Caco-2 (cell line): Measurements from ENCODE around the gene ECPAS. TPM values are rescaled to one million over a fixed set of nuclear protein-coding genes. Genes with fewer than 3 reads are reported as not detected.

Source experiments
- BruUV-seq: library from RNA; stranded (reverse); fragments of 400-500 nt; replicated peaks from 2 replicates; lab custom pipeline; 2021; lab: Mats Ljungman, UMichigan
- CTCF ChIA-PET: fragments of 300-600 bp; sonication (Branson Sonifier 250); formaldehyde crosslinking; loops from one replicate; lab custom pipeline; 2022; ENCODE audit warnings: antibody characterized with exemption; lab: Charles Lee
- POLR2A ChIA-PET: fragments of 300-600 bp; sonication (Branson Sonifier 250); formaldehyde crosslinking; loops from one replicate; lab custom pipeline; 2022; ENCODE audit warnings: antibody characterized with exemption; lab: Charles Lee
- DNase-seq, 2 experiments: peaks; one replicate each; pipeline versions ENCODE4 v3.0.0 to v3.0.0-alpha.2; 2020 to 2022
- H3K27me3 ChIP-seq: replicated peaks from 2 replicates; pipeline ENCODE4 v1.6.0; 2011; ENCODE audit warnings: low read length; ENCODE audit not compliant: control insufficient read depth, insufficient read depth
- H3K36me3 ChIP-seq: 2 replicates; pipeline ENCODE4 v1.5.1; 2011; ENCODE audit warnings: low read length; ENCODE audit not compliant: control insufficient read depth, insufficient read depth
- H3K4me1 ChIP-seq: fragments of 250-450 bp; sonication (Bioruptor Pico); 2 replicates; pipeline ENCODE4 v1.5.1; 2020; ENCODE audit warnings: mild to moderate bottlenecking
- H3K4me3 ChIP-seq: 2 replicates; pipeline ENCODE4 v1.5.1; 2011; ENCODE audit warnings: low read depth, mild to moderate bottlenecking, control low read depth, low read length
- H3K9me3 ChIP-seq: fragments of 250-450 bp; sonication (Bioruptor Pico); 2 replicates; pipeline ENCODE4 v1.5.1; 2020; ENCODE audit warnings: mild to moderate bottlenecking, moderate library complexity
- H3K27ac Mint-ChIP-seq: one replicate; pipeline ENCODE4 v1.8.0; 2022; ENCODE audit warnings: mixed read lengths; ENCODE audit not compliant: unreplicated experiment
- H3K27me3 Mint-ChIP-seq: one replicate; pipeline ENCODE4 v1.8.0; 2022; ENCODE audit warnings: mixed read lengths; ENCODE audit not compliant: insufficient read depth, unreplicated experiment
- H3K36me3 Mint-ChIP-seq: one replicate; pipeline ENCODE4 v1.8.0; 2022; ENCODE audit warnings: mild to moderate bottlenecking, mixed read lengths; ENCODE audit not compliant: insufficient read depth, unreplicated experiment
- H3K4me1 Mint-ChIP-seq: one replicate; pipeline ENCODE4 v1.8.0; 2022; ENCODE audit warnings: low read depth, mixed read lengths; ENCODE audit not compliant: unreplicated experiment
- H3K4me3 Mint-ChIP-seq: one replicate; pipeline ENCODE4 v1.8.0; 2022; ENCODE audit warnings: mild to moderate bottlenecking, moderate library complexity, mixed read lengths; ENCODE audit not compliant: unreplicated experiment
- H3K9me3 Mint-ChIP-seq: one replicate; pipeline ENCODE4 v1.8.0; 2022; ENCODE audit warnings: mixed read lengths; ENCODE audit not compliant: unreplicated experiment
- intact Hi-C: fragments of 100-400 bp; cut with micrococcal nuclease; formaldehyde crosslinking; loops from one replicate; pipeline ENCODE4 v1.10.0; 2022; ENCODE audit not compliant: unreplicated experiment
- total RNA-seq: library from RNA; stranded (reverse); gene quantifications from 2 replicates; pipeline ENCODE4 v1.2.3, GENCODE V29; 2022
- TF ChIP-seq, protein P1 (sequence below), 2 experiments: fragments of 200-600 bp in 1 of 2; IDR thresholded peaks; 1 replicate in 1 of 2; 2 replicates in 1 of 2; pipeline versions ENCODE4 v1.5.1 to v1.8.0; 2011 to 2022; ENCODE audit warnings: antibody characterized with exemption in 1 of 2, control low read depth in 1 of 2, inconsistent platforms in 1 of 2, low read depth in 1 of 2, low read length in 1 of 2, mild to moderate bottlenecking in 1 of 2, moderate library complexity in 1 of 2; ENCODE audit not compliant: insufficient read depth in 1 of 2, severe bottlenecking in 1 of 2, unreplicated experiment in 1 of 2

Gene ECPAS
- total RNA-seq, 1 experiment from 2014 or later: 77.0 TPM

GRCh38 chr9:111366978-111367377 lies 117.2 kb downstream of the ECPAS start:
- Mint-ChIP-seq H3K27me3 (no peaks in the 10 kb centered on the region), H3K4me3 (no peak overlapping the region), H3K36me3 (peaks cover 64% of the 10 kb centered on the region), H3K9me3 (no peaks in the 10 kb centered on the region), H3K4me1 (no peaks in the 10 kb centered on the region), H3K27ac (no peak overlapping the region)
- DNase-seq: no peak
- ChIA-PET POLR2A (no interaction called here), CTCF (no interaction called here)
- Histone ChIP-seq H3K36me3 (no peaks in the 10 kb centered on the region), H3K9me3 (no peaks in the 10 kb centered on the region), H3K4me1 (no peaks in the 10 kb centered on the region; the same call in 1 of the 2 replicates), H3K4me3 (no peak overlapping the region), H3K27me3 (no peaks in the 10 kb centered on the region)
- TF ChIP-seq, protein P1, sequence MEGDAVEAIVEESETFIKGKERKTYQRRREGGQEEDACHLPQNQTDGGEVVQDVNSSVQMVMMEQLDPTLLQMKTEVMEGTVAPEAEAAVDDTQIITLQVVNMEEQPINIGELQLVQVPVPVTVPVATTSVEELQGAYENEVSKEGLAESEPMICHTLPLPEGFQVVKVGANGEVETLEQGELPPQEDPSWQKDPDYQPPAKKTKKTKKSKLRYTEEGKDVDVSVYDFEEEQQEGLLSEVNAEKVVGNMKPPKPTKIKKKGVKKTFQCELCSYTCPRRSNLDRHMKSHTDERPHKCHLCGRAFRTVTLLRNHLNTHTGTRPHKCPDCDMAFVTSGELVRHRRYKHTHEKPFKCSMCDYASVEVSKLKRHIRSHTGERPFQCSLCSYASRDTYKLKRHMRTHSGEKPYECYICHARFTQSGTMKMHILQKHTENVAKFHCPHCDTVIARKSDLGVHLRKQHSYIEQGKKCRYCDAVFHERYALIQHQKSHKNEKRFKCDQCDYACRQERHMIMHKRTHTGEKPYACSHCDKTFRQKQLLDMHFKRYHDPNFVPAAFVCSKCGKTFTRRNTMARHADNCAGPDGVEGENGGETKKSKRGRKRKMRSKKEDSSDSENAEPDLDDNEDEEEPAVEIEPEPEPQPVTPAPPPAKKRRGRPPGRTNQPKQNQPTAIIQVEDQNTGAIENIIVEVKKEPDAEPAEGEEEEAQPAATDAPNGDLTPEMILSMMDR (IDR thresholded peaks at IDR 0.05; ENCODE audit: insufficient read depth in 1 of 2, low read depth in 1 of 2, low read length in 1 of 2, severe bottlenecking in 1 of 2, unreplicated experiment in 1 of 2): no peak
- intact Hi-C loops: no loop called here
- no TSS peak for BruUV-seq

GRCh38 chr9:111362526-111362925 lies 121.7 kb downstream of the ECPAS start:
- no TSS peak for BruUV-seq
- intact Hi-C loops: no loop called here
- Histone ChIP-seq H3K4me3 (no peak overlapping the region), H3K4me1 (no peaks in the 10 kb centered on the region), H3K36me3 (no peaks in the 10 kb centered on the region), H3K9me3 (no peaks in the 10 kb centered on the region), H3K27me3 (no peaks in the 10 kb centered on the region)
- Mint-ChIP-seq H3K4me3 (no peak overlapping the region), H3K27me3 (no peaks in the 10 kb centered on the region), H3K27ac (no peak overlapping the region), H3K4me1 (no peaks in the 10 kb centered on the region), H3K9me3 (no peaks in the 10 kb centered on the region), H3K36me3 (peaks cover 61% of the 10 kb centered on the region)
- no peak for DNase-seq
- CTCF ChIA-PET: no interaction called here
- TF ChIP-seq, protein P1 (IDR thresholded peaks at IDR 0.05; ENCODE audit: insufficient read depth in 1 of 2, low read depth in 1 of 2, low read length in 1 of 2, severe bottlenecking in 1 of 2, unreplicated experiment in 1 of 2): no peak
- POLR2A ChIA-PET: no interaction called here

DNA sequence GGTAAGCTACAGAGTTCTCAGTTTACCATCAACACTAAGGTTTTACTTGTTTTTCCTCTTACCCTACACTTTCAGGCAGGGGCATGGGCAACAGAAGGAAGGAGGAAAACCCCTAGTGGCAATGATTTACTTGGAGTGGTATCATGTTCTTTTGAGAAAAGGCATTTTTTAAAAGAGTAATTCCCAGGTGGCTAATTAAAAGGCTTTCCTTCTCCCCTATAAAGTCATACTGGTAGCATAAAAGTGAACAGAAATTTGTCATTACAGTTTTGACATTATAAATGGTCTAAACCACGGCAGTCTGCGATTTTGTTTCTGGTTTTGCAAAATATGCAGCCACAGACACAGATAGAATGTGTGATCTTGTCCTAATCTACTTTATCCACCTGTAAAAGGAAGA lies 123.3 kb downstream of the ECPAS start:
- H3K27me3 Mint-ChIP-seq: no peaks in the 10 kb centered on the region
- POLR2A ChIA-PET: no interaction called here

More for the DNA sequence above, 123.3 kb downstream of the ECPAS start:
- intact Hi-C loops: no loop called here
- H3K36me3 ChIP-seq: no peaks in the 10 kb centered on the region
- DNase-seq: no peak
- Mint-ChIP-seq H3K4me3 (no peak overlapping the region), H3K4me1 (no peaks in the 10 kb centered on the region), H3K9me3 (no peaks in the 10 kb centered on the region), H3K27ac (no peak overlapping the region), H3K36me3 (peaks cover 51% of the 10 kb centered on the region)
- H3K27me3 ChIP-seq: no peaks in the 10 kb centered on the region
- no peaks in the 10 kb centered on the region for H3K4me1 ChIP-seq
- TF ChIP-seq, protein P1 (IDR thresholded peaks at IDR 0.05; ENCODE audit: insufficient read depth in 1 of 2, low read depth in 1 of 2, low read length in 1 of 2, severe bottlenecking in 1 of 2, unreplicated experiment in 1 of 2): no peak
- no peak overlapping the region for H3K4me3 ChIP-seq
- no TSS peak for BruUV-seq
- H3K9me3 ChIP-seq: no peaks in the 10 kb centered on the region
- CTCF ChIA-PET: no interaction called here
